Kidney epithelial cell (primary cell): Measurements from ENCODE around the gene GATA1. TPM values are rescaled to one million over a fixed set of nuclear protein-coding genes. Genes with fewer than 3 reads are reported as not detected.
A peak's percentile ranks its signal among the peaks of the same experiment; 100 is the strongest.
"Not testable (repeated sequence)": the region's sequence is repeated elsewhere in the genome, so short reads cannot be mapped to it uniquely, and the experiment has no call there.

ENCODE experiments used
- DNase-seq: peaks from one replicate; pipeline ENCODE4 v3.0.0-alpha.2; 2010; ENCODE audit warnings: low read depth
- H3K27me3 ChIP-seq: 2 replicates; pipeline ENCODE4 v1.6.0; 2011; ENCODE audit warnings: low read length; ENCODE audit not compliant: control insufficient read depth, insufficient read depth
- H3K36me3 ChIP-seq: 2 replicates; pipeline ENCODE4 v1.5.1; 2011; ENCODE audit warnings: low read length; ENCODE audit not compliant: control insufficient read depth, insufficient read depth
- H3K4me3 ChIP-seq: 2 replicates; pipeline ENCODE4 v1.5.1; 2011; ENCODE audit warnings: low read depth, mild to moderate bottlenecking, control low read depth, low read length
- CTCF ChIP-seq: IDR thresholded peaks from 2 replicates; pipeline ENCODE4 v1.5.1; 2011; ENCODE audit warnings: mild to moderate bottlenecking, moderate library complexity, low read length, control low read depth, inconsistent platforms; ENCODE audit not compliant: insufficient read depth, poor library complexity, severe bottlenecking
- total RNA-seq: library from RNA; depleted of rRNA; stranded (reverse); fragments of >200 nt; gene quantifications from 2 replicates; pipeline ENCODE4 v1.2.3, GENCODE V29; 2015

Gene GATA1
- total RNA-seq, 1 donor from 2014 or later: not detected

GRCh38 chrX:48818866-48819265 is 32.5 kb downstream of the GATA1 start:
- no peaks in the 10 kb centered on the region for H3K36me3 ChIP-seq
- H3K27me3 ChIP-seq: no peaks in the 10 kb centered on the region
- TF ChIP-seq CTCF: no peak
- no peak for DNase-seq
- no peak overlapping the region for H3K4me3 ChIP-seq

GRCh38 chrX:48819394-48819793 is 33.0 kb downstream of the GATA1 start:
- H3K4me3 ChIP-seq, DNase-seq, H3K27me3 ChIP-seq, H3K36me3 ChIP-seq: not testable (repeated sequence)

- Histone ChIP-seq H3K4me3 (no peak overlapping the region), H3K27me3 (peaks cover 18% of the 10 kb centered on the region), H3K36me3 (no peaks in the 10 kb centered on the region)
- no peak for DNase-seq
- TF ChIP-seq CTCF: no peak
Measured at GRCh38 chrX:48823053-48823452, 36.7 kb downstream of the GATA1 start.

GRCh38 chrX:48824066-48824465 is 37.7 kb downstream of the GATA1 start:
- no peak for TF ChIP-seq CTCF
- Histone ChIP-seq H3K36me3 (no peaks in the 10 kb centered on the region), H3K27me3 (peaks cover 18% of the 10 kb centered on the region), H3K4me3 (no peak overlapping the region)
- DNase-seq: no peak

GRCh38 chrX:48826135-48826875 is 39.9 kb downstream of the GATA1 start, which contains the start of gene ERAS:
ERAS (plus strand) TSS chrX:48826513; CDS start chrX:48829124, 2,611 bp downstream.
- TF ChIP-seq CTCF: peak; percentile 5
- no peak for DNase-seq
- H3K4me3 ChIP-seq: no peak within 1 kb of the TSS

GRCh38 chrX:48826876-48827653 is 40.7 kb downstream of the GATA1 start:
- no peaks in the 10 kb centered on the region for H3K36me3 ChIP-seq
- DNase-seq: no peak
- no peak overlapping the region for H3K4me3 ChIP-seq
- H3K27me3 ChIP-seq: peaks cover 19% of the 10 kb centered on the region
- no peak for TF ChIP-seq CTCF

More at GRCh38 chrX:48826135-48826875, 39.9 kb downstream of the GATA1 start, which contains the start of gene ERAS:
- Histone ChIP-seq H3K27me3 (peaks cover 18% of the 10 kb centered on the region), H3K36me3 (no peaks in the 10 kb centered on the region)
